SK-N-MC (cell line): ENCODE data around the gene GCGR.

Experiments used
- EZH2 ChIP-seq: fragments of 200-600 bp; sonication (generic); IDR thresholded peaks from one replicate; pipeline ENCODE4 v1.6.1; 2017; ENCODE audit warnings: antibody characterized with exemption
- POLR2AphosphoS5 ChIP-seq: IDR thresholded peaks from 2 replicates; pipeline ENCODE4 v1.6.1; 2012; ENCODE audit warnings: mild to moderate bottlenecking, low read depth, low read length, borderline replicate concordance

DNA sequence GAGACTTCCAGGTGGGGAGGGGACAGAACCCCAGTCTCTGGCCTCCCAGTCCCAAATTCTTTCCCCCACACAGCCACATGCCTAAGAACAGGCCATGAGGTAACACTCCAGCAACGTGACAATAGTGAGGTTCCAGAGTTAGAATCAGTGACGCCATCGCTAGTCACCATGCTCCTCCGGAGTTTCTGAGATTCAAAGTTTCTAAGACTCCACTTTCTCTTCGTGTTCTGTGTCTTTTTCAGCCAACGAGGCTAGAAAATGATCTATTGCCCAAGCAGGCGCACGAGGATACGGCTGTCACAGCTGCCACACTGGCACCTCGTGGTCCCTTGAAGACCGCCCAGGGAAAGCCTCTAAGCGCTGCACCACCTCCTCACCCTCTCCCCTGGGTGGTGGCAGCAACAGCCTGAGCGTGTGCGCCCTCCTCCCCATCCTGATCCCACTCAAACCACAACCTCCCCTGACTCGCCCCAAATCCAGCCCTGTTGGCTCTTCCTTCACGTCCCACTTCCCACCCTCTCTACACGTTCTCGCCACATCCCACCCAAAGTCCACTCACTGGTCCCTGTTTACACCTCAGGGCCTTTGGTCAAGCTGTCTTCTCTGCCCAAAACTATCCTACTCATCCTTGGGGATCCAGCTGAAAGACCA is 28.1 kb downstream of the GCGR start:
- no peak for TF ChIP-seq EZH2
- no peak for TF ChIP-seq POLR2AphosphoS5
